NCI-H446 treated with DMSO at 0.1 percent for 48 hours (cell line): ENCODE measurements around the gene NTRK1.
A peak's percentile ranks its signal among the peaks of the same experiment; 100 is the strongest.

Experiments used
- DNase-seq: peaks from one replicate; lab custom pipeline; 2025; lab: John Stamatoyannopoulos, UW

The NTRK1 gene

GRCh38 chr1:156860628-156861423 lies at the start of gene NTRK1:
Gene NTRK1 (plus strand): TSS chr1:156860865. CDS start chr1:156860935, 70 bp downstream.
- peak; percentile 54 for DNase-seq

DNA sequence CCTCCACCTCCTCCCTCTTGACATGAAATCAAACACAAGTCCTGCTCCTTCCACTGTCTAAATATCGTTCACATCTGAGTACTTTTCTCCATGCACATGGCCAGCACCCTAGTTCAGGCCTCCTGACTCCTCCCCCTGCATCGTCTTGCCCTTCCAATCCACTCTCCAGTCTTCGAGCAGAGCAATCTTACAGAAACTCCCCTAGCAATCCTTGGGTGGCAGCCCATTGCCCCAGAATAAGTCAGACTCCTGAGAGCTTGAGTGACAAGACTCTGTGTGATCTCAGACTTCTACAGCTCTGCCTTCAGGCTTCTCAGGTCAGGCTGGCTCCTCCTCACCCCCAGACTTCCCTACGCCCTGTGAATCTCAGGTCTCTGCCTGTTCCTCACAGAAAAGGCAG lies 49.5 kb upstream of the NTRK1 start:
- no peak for DNase-seq

- DNase-seq, result no peak
Measured at GRCh38 chr1:156812293-156812990, 48.2 kb upstream of the NTRK1 start.

- no peak for DNase-seq
Measured at GRCh38 chr1:156813298-156813697, 47.4 kb upstream of the NTRK1 start.

- DNase-seq, result no peak
Measured at GRCh38 chr1:156813750-156814570, 46.7 kb upstream of the NTRK1 start.

GRCh38 chr1:156814571-156815260 lies 45.9 kb upstream of the NTRK1 start:
- no peak for DNase-seq

DNA sequence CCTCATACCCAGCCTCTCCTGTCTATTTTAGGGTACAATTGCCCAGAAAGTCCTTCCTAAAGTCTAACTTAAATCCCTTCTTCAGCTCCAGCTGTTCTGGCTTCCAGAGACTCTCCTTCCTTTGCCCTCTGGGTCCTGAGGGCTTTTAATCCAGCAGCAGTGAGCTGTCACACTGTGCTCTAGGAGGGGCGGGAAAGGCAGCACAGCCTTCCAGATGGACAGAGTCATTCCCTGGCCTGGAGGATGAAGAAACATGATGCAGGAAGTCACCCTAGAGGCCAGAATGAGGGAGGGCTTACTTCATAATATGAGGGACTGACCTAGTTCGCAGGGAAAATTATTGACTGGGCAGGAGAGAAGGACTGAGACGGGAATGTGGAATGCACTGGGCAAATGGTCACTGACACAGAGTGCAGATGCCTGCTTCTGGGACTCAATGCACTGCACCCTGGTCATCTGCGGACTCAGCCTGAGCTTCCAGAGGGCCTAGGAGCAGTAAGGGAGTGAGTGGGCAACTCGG lies 45.3 kb upstream of the NTRK1 start:
- no peak for DNase-seq

- no peak for DNase-seq
Measured at GRCh38 chr1:156815961-156816422, 44.7 kb upstream of the NTRK1 start.

DNA sequence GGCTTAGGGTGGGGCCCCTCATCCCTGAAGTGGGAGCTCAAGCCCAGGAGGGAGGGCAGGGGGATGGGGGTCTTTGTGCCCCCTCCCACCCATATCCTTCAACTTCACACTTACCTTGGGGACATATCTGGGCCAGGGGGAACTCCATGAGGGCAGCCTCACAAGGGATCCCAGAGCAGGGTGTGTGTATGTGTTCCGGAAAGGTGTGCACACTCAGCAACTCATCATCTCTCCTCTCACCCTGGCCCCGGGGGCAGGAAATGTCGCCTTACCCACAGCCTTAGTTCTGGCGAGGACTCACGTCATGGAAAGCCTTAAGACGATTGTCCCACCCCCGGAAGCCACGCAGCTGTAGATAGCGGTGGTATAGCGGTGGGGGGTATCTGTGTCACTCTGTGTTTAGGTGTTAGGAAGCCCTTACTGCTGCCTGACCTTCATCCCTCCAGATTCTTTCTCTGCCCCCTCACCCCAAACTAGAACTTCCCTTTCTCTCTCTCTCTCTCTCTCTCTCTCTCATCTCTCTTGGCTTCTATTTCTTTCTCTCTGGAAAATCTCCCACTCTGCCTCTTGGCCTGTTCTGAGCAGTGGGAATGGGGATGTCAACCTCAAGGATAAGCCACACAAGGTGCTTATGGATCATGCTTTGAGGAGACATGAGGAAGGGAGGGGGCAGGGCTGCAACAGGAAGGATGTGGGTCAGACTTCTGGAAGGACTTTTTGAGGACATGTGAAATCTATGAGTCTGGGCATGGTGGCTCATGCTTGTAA lies 43.9 kb upstream of the NTRK1 start, which contains the start of gene SH2D2A:
Gene SH2D2A (minus strand): TSS at position 288 of the 768 bp plus-strand sequence. CDS start 140 bp downstream, at position 148.
- DNase-seq, result no peak

DNA sequence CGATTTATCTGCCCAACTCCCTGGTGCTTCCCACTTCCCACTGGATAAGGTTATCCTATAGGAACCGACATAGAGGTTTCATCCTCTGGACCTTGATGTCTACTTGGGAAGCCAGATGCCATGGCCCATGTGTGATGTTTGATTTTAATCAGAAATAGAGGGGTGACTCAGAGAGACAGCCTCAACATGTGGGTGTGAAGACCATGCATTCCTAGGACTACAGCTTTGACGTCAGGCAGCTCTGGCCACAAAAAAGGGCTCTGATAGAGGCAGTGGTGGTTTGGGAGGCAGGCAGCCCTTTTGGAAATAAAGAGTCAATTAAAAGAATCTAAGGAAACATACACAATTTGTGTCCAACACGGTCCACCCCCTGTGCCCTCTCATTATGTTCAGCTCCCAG lies 38.9 kb upstream of the NTRK1 start:
- no peak for DNase-seq

DNA sequence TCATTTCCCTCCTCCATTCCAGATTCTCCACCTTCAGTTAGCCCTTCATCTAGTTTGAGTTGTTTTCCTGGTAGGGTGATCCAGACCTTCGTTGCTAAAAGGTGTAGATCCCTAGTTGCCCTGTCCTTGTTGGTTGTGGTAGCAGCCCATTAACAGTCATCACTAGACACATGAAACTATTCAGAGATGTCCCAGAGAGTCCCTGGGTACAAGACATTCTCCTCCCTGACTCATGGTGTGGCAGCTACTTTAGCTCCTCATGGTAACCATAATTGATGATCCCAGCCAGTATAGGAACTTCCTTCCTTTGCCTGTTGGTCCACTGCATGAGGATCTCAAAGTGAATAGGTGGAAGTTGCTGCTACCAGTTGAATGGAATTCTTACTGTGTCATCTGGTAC lies 38.0 kb upstream of the NTRK1 start:
- DNase-seq, result no peak

DNA sequence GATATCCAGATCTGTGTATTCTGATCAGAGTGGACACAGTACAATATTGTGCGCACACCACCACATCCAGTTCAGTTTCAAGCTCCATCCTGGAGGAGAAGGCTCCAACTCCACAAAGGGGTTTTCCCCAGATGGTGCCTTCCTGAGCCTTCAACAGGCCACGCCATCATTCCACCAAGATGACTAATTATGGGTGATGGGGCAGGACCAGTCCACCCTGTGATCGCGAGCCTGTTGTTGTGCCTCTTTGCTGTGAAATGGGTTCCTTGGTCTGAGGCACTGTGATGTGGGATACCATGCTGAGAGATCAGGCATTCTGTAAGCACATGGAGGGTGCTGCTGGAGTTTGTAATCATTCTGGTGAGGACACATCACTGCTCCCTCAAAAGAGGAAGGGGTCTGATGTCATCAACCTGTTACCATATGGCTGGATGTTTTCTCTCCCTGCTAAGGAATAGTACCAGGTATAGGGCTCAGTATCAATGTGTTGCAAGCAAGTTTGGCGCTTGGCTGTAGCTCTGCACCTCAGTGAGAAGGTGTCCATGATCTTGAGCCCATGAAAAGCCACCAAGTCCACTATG lies 37.4 kb upstream of the NTRK1 start:
- DNase-seq, result no peak

DNA sequence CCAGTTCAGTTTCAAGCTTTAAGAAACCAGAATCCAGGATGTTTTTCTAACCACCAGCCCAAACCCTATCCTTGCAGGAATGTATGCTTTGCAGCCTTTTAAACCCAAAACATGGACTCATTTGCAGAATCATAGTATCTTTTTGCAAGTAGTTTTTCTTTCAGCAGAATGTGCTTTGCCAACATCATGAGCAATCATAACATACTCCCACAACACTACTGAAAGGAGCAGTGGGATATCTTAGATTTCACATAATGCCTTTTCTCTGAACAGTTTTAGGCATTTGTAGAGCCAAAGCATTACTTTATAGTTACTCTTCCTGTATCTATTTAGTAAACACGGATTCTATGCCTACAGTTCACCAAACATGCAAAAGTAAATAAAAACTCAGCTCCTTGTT lies 34.0 kb upstream of the NTRK1 start:
- DNase-seq, result no peak

GRCh38 chr1:156828400-156829124 lies 32.1 kb upstream of the NTRK1 start:
- DNase-seq, result no peak

DNA sequence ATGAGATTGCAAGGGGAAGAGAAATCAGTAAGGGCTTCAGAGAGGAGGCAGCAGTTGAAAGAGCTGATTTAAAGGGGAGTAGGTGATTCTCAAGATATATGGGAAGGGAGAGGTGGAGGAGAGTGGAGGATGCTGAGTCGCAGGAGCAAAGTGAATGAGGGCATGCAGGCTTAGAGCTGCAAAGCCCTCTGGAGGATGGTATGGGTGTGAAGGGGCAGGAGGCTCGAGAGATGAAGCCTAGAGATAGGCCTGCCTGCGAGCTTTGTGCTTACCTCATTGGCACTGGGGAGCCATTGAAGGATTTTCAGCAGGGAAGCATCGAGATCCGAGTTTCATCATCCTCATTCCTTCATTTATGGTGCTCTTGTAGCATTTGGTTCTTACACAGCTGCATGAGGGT lies 28.2 kb upstream of the NTRK1 start:
- no peak for DNase-seq

GRCh38 chr1:156833603-156834002 lies 27.1 kb upstream of the NTRK1 start:
- no peak for DNase-seq

GRCh38 chr1:156834322-156834721 lies 26.3 kb upstream of the NTRK1 start:
- DNase-seq, result no peak

DNA sequence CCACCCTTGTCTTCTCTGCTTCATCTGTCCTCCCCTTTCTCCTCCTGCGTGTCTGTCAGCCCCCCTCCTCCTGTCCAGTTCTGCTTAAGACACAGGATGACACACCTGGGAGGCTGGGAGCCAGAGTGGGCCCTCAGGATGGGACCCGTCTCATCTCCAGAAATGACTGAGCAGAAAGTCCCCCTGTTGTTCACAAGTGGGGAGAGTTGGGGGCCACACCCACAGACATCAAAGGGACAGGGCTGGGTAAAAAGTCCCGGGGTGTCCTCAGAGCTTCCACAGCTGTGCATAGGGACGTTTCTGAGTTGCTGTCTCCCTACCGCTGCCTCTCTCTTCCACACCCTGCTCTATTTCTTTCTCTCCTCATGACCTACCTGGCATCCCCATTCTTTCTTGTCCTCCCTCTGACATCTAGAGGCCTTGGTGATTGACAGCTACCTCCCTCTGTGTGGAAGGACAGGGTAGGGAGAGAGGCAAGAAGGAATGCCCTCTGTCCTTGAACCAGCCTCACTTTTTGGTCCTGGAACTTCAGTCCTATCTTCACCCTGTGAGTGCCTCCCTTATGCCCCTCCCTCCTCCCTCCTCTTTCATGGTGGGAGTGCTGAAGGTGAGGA lies 24.5 kb upstream of the NTRK1 start:
- DNase-seq, result no peak

DNA sequence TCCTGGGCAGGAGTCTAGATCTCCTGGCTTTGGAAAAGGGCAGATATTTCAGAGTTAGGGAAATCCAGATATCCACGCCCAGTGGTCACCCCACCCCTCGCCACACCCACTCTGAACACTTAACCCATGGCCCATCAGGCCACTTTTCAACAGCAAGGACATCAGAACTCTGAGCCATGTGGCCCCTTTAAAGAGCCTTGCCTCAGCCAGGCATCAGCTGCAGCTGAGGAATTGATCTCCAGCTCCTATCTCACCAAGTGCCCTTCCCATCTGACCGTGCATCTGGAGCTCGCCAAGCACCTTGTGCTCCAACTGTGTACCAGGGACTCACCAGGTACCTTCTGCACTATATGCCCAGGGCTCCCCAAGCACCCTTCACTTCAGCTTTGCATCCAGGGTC lies 23.8 kb upstream of the NTRK1 start:
- no peak for DNase-seq
